Esophagus squamous epithelium (tissue), 4 donors: ENCODE measurements around the gene TMEM238.

Experiments
- CTCF ChIP-seq, 6 experiments: fragments of 450-650 bp in 4 of 6; fragments of 200-600 bp in 2 of 6; sonication (generic) in 2 of 6; IDR thresholded peaks; one replicate each; pipeline ENCODE4 v1.5.1; 2016 to 2019; ENCODE audit warnings: antibody characterized with exemption in 6 of 6, mild to moderate bottlenecking in 4 of 6, moderate library complexity in 4 of 6
- POLR2A ChIP-seq, 4 donors: fragments of 450-650 bp; IDR thresholded peaks; one replicate each; pipeline ENCODE4 v1.6.1; 2017; ENCODE audit warnings: antibody characterized with exemption in 4 of 4, mild to moderate bottlenecking in 4 of 4, moderate library complexity in 3 of 4

DNA sequence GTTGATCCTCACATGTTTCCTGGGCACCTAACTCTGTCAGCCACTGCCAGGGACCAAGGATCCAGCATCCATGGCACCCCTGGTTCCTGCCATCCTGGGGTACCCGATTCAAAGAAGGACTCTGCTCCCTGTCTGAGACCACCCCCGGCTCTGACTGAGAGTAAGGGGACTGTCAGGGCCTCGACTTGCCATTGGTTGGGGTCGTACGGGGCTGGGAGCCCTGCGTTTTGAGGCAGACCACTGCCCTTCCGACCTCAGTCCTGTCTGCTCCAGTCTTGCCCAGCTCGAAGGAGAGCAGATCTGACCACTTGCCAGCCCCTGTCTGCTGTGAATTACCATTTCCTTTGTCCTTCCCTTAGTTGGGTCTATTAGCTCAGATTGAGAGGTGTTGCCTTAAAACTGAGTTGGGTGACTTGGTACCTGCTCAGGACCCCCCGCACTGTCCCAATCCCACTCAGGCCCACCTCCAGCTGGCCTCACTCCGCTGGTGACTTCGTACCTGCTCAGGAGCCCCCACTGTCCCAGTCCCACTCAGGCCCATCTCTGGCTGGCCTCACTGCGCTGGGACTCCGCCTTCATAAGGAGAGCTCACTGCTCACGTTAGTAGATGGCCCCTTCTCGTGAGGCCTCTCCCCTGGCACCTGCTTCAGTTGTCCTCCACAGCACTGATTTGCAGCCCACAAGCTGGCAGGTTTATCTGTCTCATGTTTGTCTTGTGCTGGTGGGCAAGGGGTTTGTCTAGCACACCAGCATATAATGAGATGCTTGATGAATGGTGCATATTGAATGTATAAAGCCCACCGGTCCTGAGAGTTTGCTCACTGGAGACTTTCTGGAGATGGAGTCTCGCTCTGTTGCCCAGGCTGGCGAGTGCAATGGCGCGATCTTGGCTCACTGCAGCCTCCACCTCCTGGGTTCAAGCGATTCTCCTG lies 5.6 kb upstream of the TMEM238 start:
- TF ChIP-seq CTCF (IDR thresholded peaks at IDR 0.05) (no peak), POLR2A (IDR thresholded peaks at IDR 0.05) (no peak)
